Measurements from ENCODE around the gene POMGNT1. TPM values are rescaled to one million over a fixed set of nuclear protein-coding genes. Genes with fewer than 3 reads are reported as not detected.
"Not testable (repeated sequence)": the region's sequence is repeated elsewhere in the genome, so short reads cannot be mapped to it uniquely, and the experiment has no call there.

The POMGNT1 gene
- polyA plus RNA-seq, 1 donor from 2014 or later = 128 TPM

DNA sequence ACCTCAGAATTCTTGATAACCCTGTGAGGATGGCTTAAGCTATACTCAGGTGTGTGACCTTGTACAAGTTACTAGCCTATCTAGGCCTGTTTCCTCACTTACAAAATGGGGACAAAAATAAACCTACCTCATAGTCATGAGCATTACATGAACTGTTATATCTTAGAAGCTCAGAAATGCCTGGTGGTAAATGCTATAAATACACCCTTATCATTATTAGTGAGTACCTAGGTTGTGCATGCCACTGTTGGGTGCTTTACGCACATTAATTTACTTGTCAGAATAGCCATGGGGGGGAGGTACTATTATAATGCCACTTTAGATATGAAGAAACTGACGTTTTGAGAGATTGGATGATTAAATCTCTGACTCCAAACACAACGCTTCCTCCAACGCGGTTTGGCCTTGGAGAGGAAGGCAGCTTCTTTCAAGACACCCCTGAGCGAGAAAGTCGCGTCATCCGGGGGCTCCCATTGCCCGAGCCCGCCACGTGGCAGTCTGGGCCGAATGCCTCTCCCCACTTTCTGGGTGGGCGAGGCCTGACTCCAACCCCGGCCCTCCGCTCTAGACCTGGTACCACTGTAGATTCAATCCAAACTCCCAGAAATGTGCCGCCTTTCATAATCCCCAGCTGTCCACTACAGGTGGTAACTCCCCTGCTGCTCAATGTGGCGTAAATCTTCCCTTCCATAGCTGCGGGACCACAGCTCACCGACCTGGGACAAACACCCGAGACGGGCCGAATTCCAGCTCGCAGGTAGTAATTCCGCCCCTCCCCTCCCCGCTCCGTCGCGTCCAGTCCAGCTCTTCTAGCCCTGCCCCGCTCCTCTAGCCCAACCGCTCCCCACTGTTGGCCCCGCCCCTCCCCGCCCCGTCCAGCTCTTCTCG lies 48.6 kb upstream of the POMGNT1 start:
- no peaks in the 10 kb centered on the region for H4K20me1 ChIP-seq (ENCODE audit: insufficient read depth)
- peak overlapping the region; percentile 39 for H3K27ac ChIP-seq (ENCODE audit: low read length)
- H3K4me3 ChIP-seq (ENCODE audit: low read length) = peak overlapping the region; percentile 73
- TF ChIP-seq, protein P1, sequence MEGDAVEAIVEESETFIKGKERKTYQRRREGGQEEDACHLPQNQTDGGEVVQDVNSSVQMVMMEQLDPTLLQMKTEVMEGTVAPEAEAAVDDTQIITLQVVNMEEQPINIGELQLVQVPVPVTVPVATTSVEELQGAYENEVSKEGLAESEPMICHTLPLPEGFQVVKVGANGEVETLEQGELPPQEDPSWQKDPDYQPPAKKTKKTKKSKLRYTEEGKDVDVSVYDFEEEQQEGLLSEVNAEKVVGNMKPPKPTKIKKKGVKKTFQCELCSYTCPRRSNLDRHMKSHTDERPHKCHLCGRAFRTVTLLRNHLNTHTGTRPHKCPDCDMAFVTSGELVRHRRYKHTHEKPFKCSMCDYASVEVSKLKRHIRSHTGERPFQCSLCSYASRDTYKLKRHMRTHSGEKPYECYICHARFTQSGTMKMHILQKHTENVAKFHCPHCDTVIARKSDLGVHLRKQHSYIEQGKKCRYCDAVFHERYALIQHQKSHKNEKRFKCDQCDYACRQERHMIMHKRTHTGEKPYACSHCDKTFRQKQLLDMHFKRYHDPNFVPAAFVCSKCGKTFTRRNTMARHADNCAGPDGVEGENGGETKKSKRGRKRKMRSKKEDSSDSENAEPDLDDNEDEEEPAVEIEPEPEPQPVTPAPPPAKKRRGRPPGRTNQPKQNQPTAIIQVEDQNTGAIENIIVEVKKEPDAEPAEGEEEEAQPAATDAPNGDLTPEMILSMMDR (IDR thresholded peaks at IDR 0.05; ENCODE audit: poor library complexity, severe bottlenecking) = peak; percentile 18
- TF ChIP-seq EP300 (conservative IDR thresholded peaks at IDR 0.05; ENCODE audit: poor library complexity, severe bottlenecking) (peak; percentile 31), SMC3 (conservative IDR thresholded peaks at IDR 0.05; ENCODE audit: poor library complexity) (no peak), MXI1 (conservative IDR thresholded peaks at IDR 0.05; ENCODE audit: poor library complexity, severe bottlenecking) (no peak), TAF1 (IDR thresholded peaks at IDR 0.05; ENCODE audit: low read depth) (no peak), EZH2 (IDR thresholded peaks at IDR 0.05; ENCODE audit: borderline replicate concordance, insufficient read depth, low read length, poor library complexity, severe bottlenecking) (no peak), RAD21 (conservative IDR thresholded peaks at IDR 0.05) (no peak), POLR2AphosphoS5 (IDR thresholded peaks at IDR 0.05) (no peak)
- TF ChIP-seq, protein P2, sequence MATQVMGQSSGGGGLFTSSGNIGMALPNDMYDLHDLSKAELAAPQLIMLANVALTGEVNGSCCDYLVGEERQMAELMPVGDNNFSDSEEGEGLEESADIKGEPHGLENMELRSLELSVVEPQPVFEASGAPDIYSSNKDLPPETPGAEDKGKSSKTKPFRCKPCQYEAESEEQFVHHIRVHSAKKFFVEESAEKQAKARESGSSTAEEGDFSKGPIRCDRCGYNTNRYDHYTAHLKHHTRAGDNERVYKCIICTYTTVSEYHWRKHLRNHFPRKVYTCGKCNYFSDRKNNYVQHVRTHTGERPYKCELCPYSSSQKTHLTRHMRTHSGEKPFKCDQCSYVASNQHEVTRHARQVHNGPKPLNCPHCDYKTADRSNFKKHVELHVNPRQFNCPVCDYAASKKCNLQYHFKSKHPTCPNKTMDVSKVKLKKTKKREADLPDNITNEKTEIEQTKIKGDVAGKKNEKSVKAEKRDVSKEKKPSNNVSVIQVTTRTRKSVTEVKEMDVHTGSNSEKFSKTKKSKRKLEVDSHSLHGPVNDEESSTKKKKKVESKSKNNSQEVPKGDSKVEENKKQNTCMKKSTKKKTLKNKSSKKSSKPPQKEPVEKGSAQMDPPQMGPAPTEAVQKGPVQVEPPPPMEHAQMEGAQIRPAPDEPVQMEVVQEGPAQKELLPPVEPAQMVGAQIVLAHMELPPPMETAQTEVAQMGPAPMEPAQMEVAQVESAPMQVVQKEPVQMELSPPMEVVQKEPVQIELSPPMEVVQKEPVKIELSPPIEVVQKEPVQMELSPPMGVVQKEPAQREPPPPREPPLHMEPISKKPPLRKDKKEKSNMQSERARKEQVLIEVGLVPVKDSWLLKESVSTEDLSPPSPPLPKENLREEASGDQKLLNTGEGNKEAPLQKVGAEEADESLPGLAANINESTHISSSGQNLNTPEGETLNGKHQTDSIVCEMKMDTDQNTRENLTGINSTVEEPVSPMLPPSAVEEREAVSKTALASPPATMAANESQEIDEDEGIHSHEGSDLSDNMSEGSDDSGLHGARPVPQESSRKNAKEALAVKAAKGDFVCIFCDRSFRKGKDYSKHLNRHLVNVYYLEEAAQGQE (IDR thresholded peaks at IDR 0.05; ENCODE audit: borderline replicate concordance) = peak; percentile 22
- peak overlapping the region; percentile 46 for H3K9ac ChIP-seq (ENCODE audit: low read length)
- H3K9me2 ChIP-seq (ENCODE audit: insufficient read depth, low read length) = no peaks in the 10 kb centered on the region
- no peaks in the 10 kb centered on the region for H3K9me3 ChIP-seq (ENCODE audit: low read length)
- no peaks in the 10 kb centered on the region for H3K36me3 ChIP-seq (ENCODE audit: insufficient read depth, low read length)
- H3K27me3 ChIP-seq (ENCODE audit: insufficient read depth, low read depth, low read length) = no peaks in the 10 kb centered on the region
- peak overlapping the region; percentile 60 for H3K4me2 ChIP-seq (ENCODE audit: low read length)
- H3K79me2 ChIP-seq (replicated peaks; ENCODE audit: insufficient read depth, low read length) = no peaks in the 10 kb centered on the region
- H2AFZ ChIP-seq (ENCODE audit: low read depth, low read length) = peak overlapping the region; percentile 49
- no peaks in the 10 kb centered on the region for H3F3A ChIP-seq (ENCODE audit: insufficient read depth, low read length, poor library complexity, severe bottlenecking)

DNA sequence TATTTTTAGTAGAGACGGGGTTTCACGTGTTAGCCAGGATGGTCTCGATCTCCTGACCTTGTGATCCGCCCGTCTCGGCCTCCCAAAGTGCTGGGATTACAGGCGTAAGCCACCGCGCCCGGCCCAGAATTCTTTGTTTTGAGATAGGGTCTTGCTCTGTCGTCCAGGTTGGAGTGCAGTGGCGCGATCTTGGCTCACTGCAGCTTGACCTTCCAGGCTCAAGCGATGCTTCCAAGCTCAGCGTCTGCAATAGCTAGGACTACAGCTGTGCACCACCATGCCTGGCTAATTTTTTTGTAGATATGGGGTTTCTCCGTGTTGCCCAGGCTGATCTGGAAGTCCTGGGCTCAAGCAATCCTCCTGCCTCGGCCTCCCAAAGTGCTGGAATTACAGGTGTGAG lies 47.9 kb upstream of the POMGNT1 start:
- H3K4me2 ChIP-seq (ENCODE audit: low read length); H3K9ac ChIP-seq (ENCODE audit: low read length); H3K4me3 ChIP-seq (ENCODE audit: low read length); H3K27me3 ChIP-seq (ENCODE audit: insufficient read depth, low read depth, low read length); H3K9me2 ChIP-seq (ENCODE audit: insufficient read depth, low read length); H3F3A ChIP-seq (ENCODE audit: insufficient read depth, low read length, poor library complexity, severe bottlenecking); H3K9me3 ChIP-seq (ENCODE audit: low read length); H3K79me2 ChIP-seq (replicated peaks; ENCODE audit: insufficient read depth, low read length); H4K20me1 ChIP-seq (ENCODE audit: insufficient read depth); H2AFZ ChIP-seq (ENCODE audit: low read depth, low read length); H3K27ac ChIP-seq (ENCODE audit: low read length); H3K36me3 ChIP-seq (ENCODE audit: insufficient read depth, low read length): not testable (repeated sequence)

Measured in neural cell (in vitro differentiated cells).